Measurements from ENCODE around the gene TOP3B. TPM values are rescaled to one million over a fixed set of nuclear protein-coding genes. Genes with fewer than 3 reads are reported as not detected.

Gene TOP3B
- 10 to 100 TPM; 12.3 to 27.5 (median 20.4) TPM for total RNA-seq

- Histone ChIP-seq H3K36me3 (peaks cover 0 to 11% (median 3%) of the 10 kb centered on the region in 4 donors), H3K27ac (replicated peaks in 1 of 4) (peak within 1 kb of the TSS; percentile 80 to 85 (median 82)), H3K4me1 (peaks cover 11 to 26% (median 25%) of the 10 kb centered on the region in 4 donors), H3K27me3 (no peaks in the 10 kb centered on the region), H3K4me3 (peak within 1 kb of the TSS; percentile 80 to 87 (median 84)), H3K9me3 (no peaks in the 10 kb centered on the region)
- peak; percentile 94 for DNase-seq (ENCODE audit: extremely low spot score)
- intact Hi-C loops (cut with DNase I) = no loop called here
- WGBS = 0% methylated on average over 22 of the region's 54 CpGs
- TF ChIP-seq CTCF (IDR thresholded peaks at IDR 0.05) = peak in 1 of 3 experiments; percentile 41
- TF ChIP-seq POLR2A (IDR thresholded peaks at IDR 0.05; ENCODE audit: low read depth) = no peak
- TF ChIP-seq POLR2AphosphoS5 (IDR thresholded peaks at IDR 0.05) = peak; percentile 77 to 91
These were observed at the start of gene TOP3B for GRCh38 chr22:21982338-21982965. TSS of gene TOP3B (minus strand) at chr22:21982787. CDS start at chr22:21975709, 7,078 bp downstream.

- 81% methylated on average over 7 of the region's 9 CpGs for WGBS
- peaks cover 0 to 8% (median 0%) of the 10 kb centered on the region in 4 donors for H3K27me3 ChIP-seq
- H3K9me3 ChIP-seq = no peaks in the 10 kb centered on the region
- peak; percentile 78 for DNase-seq (ENCODE audit: extremely low spot score)
- H3K36me3 ChIP-seq = no peaks in the 10 kb centered on the region
- no peak for TF ChIP-seq CTCF (IDR thresholded peaks at IDR 0.05)
- no peak for TF ChIP-seq POLR2A (IDR thresholded peaks at IDR 0.05; ENCODE audit: low read depth)
- no peak for TF ChIP-seq POLR2AphosphoS5 (IDR thresholded peaks at IDR 0.05)
- no peak for TF ChIP-seq EP300 (IDR thresholded peaks at IDR 0.05)
- no peak overlapping the region for H3K4me3 ChIP-seq
- H3K4me1 ChIP-seq = peaks cover 0 to 10% (median 2%) of the 10 kb centered on the region in 4 donors
- peak overlapping the region in 3 of 4 donors; percentile 18 to 59 (median 45) for H3K27ac ChIP-seq (replicated peaks in 1 of 4)
- intact Hi-C loops (cut with DNase I) = no loop called here
These were observed 48.8 kb upstream of the TOP3B start for GRCh38 chr22:22031183-22031945.

GRCh38 chr22:22030493-22031182, 48.1 kb upstream of the TOP3B start:
- no peaks in the 10 kb centered on the region for H3K9me3 ChIP-seq
- TF ChIP-seq CTCF (IDR thresholded peaks at IDR 0.05) = no peak
- no peak for TF ChIP-seq POLR2A (IDR thresholded peaks at IDR 0.05; ENCODE audit: low read depth)
- no peak for TF ChIP-seq POLR2AphosphoS5 (IDR thresholded peaks at IDR 0.05)
- no peak for TF ChIP-seq EP300 (IDR thresholded peaks at IDR 0.05)
- no peaks in the 10 kb centered on the region for H3K36me3 ChIP-seq
- peaks cover 0 to 12% (median 0%) of the 10 kb centered on the region in 4 donors for H3K27me3 ChIP-seq
- intact Hi-C loops (cut with DNase I) = no loop called here
- 51% methylated on average over 4 of the region's 7 CpGs for WGBS
- peak overlapping the region in 2 of 4 donors; percentile 45 to 59 for H3K27ac ChIP-seq (replicated peaks in 1 of 4)
- DNase-seq (ENCODE audit: extremely low spot score) = peak; percentile 90
- no peak overlapping the region for H3K4me3 ChIP-seq
- peaks cover 0 to 10% (median 2%) of the 10 kb centered on the region in 4 donors for H3K4me1 ChIP-seq

GRCh38 chr22:22027955-22028354, 45.4 kb upstream of the TOP3B start:
- H3K36me3 ChIP-seq = no peaks in the 10 kb centered on the region
- 91% methylated on average over 3 of the region's 3 CpGs for WGBS
- intact Hi-C loops (cut with DNase I) = no loop called here
- no peak overlapping the region for H3K4me3 ChIP-seq
- no peak overlapping the region for H3K27ac ChIP-seq (replicated peaks in 1 of 4)
- DNase-seq (ENCODE audit: extremely low spot score) = no peak
- TF ChIP-seq POLR2A (IDR thresholded peaks at IDR 0.05; ENCODE audit: low read depth) (no peak), EP300 (IDR thresholded peaks at IDR 0.05) (no peak), CTCF (IDR thresholded peaks at IDR 0.05) (no peak), POLR2AphosphoS5 (IDR thresholded peaks at IDR 0.05) (no peak)
- peaks cover 0 to 10% (median 2%) of the 10 kb centered on the region in 4 donors for H3K4me1 ChIP-seq
- no peaks in the 10 kb centered on the region for H3K9me3 ChIP-seq
- peaks cover 0 to 12% (median 0%) of the 10 kb centered on the region in 4 donors for H3K27me3 ChIP-seq

Data from esophagus muscularis mucosa (tissue), 4 donors.